Tibial nerve (tissue), 4 donors: Measurements from ENCODE around the gene LRRC3C. TPM values are rescaled to one million over a fixed set of nuclear protein-coding genes. Genes with fewer than 3 reads are reported as not detected.

Experiments used
- DNase-seq, 2 donors: peaks; one replicate each; pipeline ENCODE4 v3.0.0-alpha.2; 2019; ENCODE audit warnings: low spot score in 2 of 2
- H3K27ac ChIP-seq, 4 donors: fragments of 200-600 bp; sonication (generic) in 3 of 4; one replicate each; pipeline ENCODE4 v1.5.1; 2017 to 2019; ENCODE audit warnings: mild to moderate bottlenecking in 1 of 4
- H3K27me3 ChIP-seq, 2 donors: fragments of 200-600 bp; sonication (generic) in 1 of 2; one replicate each; pipeline versions ENCODE4 v1.5.1 to v1.6.0; 2017 to 2019
- H3K36me3 ChIP-seq, 3 donors: fragments of 200-600 bp; sonication (generic); one replicate each; pipeline ENCODE4 v1.5.1; 2018 to 2019
- H3K4me1 ChIP-seq, 4 donors: fragments of 200-600 bp; sonication (generic) in 3 of 4; one replicate each; pipeline ENCODE4 v1.5.1; 2017 to 2019
- H3K4me3 ChIP-seq, 4 donors: fragments of 200-600 bp; sonication (generic) in 3 of 4; one replicate each; pipeline ENCODE4 v1.5.1; 2017 to 2019; ENCODE audit warnings: mild to moderate bottlenecking in 1 of 4, moderate library complexity in 1 of 4
- H3K9me3 ChIP-seq, 4 donors: fragments of 200-600 bp; sonication (generic) in 3 of 4; one replicate each; pipeline ENCODE4 v1.5.1; 2017 to 2019
- EP300 ChIP-seq, 2 donors: sonication (generic); formaldehyde crosslinking; IDR thresholded peaks; one replicate each; pipeline ENCODE4 v1.6.1; 2017; ENCODE audit warnings: antibody characterized with exemption in 2 of 2, mild to moderate bottlenecking in 1 of 2
- POLR2A ChIP-seq, 2 donors: fragments of 450-650 bp; IDR thresholded peaks; one replicate each; pipeline ENCODE4 v1.6.1; 2017; ENCODE audit warnings: antibody characterized with exemption in 2 of 2, mild to moderate bottlenecking in 2 of 2, moderate library complexity in 2 of 2
- WGBS, 2 donors: methylation state at CpG; one replicate each; pipeline ENCODE4 v1.1.5; 2018; 5-methylcytosine and 5-hydroxymethylcytosine counted together
- total RNA-seq, 4 donors: library from RNA; depleted of rRNA; stranded (reverse); fragments of >200 nt; gene quantifications; one replicate each; pipeline ENCODE4 v1.1.0, GENCODE V29; 2016
- TF ChIP-seq, protein P1 (sequence below), 5 experiments: fragments of 200-600 bp in 3 of 5; fragments of 450-650 bp in 2 of 5; sonication (generic) in 3 of 5; IDR thresholded peaks; one replicate each; pipeline ENCODE4 v1.5.1; 2016 to 2019; ENCODE audit warnings: antibody characterized with exemption in 5 of 5, mild to moderate bottlenecking in 3 of 5, moderate library complexity in 2 of 5

Gene LRRC3C
- total RNA-seq, 4 donors from 2014 or later: not detected

DNA sequence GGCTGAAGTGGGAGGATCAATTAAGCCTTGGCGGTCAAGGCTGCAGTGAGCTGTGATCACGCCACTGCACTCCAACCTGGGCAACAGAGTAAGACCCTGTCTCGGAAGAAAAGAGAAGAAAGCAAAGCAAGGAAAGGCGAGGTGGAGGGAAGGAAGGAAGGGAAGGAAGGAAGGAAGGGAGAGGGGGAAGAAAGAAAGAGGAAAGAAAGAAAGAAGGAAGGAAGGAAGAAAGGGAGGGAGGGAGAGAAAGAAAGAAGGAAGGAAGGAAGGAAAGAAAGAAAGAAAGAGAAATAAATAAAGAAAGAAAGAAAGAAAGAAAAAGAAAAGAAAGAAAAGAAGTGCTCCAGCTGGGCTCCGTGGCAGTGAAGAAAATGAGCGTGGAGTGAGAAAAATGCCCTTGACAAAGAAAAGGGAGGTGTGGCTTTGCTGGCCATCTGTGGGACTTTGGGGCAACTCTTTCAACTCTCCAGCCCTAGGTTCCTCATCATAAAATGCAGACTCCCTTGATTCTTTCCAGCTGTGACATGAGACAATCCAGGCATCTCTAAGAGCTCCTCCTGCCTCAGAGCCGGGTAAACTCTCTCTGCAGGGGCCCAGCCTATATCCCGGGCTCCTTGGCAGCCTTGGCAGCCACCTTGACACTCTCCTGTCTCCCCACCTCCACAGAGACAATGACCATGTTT, 37.6 kb downstream of the LRRC3C start:
- Histone ChIP-seq H3K4me1 (no peaks in the 10 kb centered on the region), H3K27ac (no peak overlapping the region), H3K36me3 (no peaks in the 10 kb centered on the region), H3K9me3 (no peaks in the 10 kb centered on the region), H3K4me3 (no peak overlapping the region), H3K27me3 (no peaks in the 10 kb centered on the region)
- WGBS, 2 donors: 48% methylated on average over 8 of the region's 8 CpGs
- no peak for TF ChIP-seq EP300 (IDR thresholded peaks at IDR 0.05)
- TF ChIP-seq, protein P1, sequence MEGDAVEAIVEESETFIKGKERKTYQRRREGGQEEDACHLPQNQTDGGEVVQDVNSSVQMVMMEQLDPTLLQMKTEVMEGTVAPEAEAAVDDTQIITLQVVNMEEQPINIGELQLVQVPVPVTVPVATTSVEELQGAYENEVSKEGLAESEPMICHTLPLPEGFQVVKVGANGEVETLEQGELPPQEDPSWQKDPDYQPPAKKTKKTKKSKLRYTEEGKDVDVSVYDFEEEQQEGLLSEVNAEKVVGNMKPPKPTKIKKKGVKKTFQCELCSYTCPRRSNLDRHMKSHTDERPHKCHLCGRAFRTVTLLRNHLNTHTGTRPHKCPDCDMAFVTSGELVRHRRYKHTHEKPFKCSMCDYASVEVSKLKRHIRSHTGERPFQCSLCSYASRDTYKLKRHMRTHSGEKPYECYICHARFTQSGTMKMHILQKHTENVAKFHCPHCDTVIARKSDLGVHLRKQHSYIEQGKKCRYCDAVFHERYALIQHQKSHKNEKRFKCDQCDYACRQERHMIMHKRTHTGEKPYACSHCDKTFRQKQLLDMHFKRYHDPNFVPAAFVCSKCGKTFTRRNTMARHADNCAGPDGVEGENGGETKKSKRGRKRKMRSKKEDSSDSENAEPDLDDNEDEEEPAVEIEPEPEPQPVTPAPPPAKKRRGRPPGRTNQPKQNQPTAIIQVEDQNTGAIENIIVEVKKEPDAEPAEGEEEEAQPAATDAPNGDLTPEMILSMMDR (IDR thresholded peaks at IDR 0.05): no peak
- TF ChIP-seq POLR2A (IDR thresholded peaks at IDR 0.05): no peak
- no peak for DNase-seq

DNA sequence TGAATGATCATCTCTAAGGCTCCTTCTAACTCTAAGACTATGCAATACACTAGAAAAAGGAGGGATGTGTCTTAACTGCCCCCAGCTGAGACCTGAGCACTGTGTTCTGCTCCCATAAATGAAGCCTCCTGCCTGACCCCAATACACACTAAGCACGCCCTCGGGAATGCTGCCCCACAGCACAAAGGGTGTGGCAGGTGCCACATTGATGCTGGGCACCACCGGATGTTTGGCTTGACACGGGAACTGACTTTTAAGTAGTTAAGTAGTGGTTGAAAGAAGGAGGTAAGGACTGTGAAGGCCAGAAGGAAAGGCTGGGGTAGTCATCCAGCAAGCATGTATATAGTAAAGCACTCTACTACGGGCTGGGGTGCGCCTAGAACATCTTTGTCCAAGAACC, 39.2 kb downstream of the LRRC3C start:
- TF ChIP-seq EP300 (IDR thresholded peaks at IDR 0.05) (no peak), POLR2A (IDR thresholded peaks at IDR 0.05) (no peak)
- TF ChIP-seq, protein P1 (IDR thresholded peaks at IDR 0.05): no peak

DNA sequence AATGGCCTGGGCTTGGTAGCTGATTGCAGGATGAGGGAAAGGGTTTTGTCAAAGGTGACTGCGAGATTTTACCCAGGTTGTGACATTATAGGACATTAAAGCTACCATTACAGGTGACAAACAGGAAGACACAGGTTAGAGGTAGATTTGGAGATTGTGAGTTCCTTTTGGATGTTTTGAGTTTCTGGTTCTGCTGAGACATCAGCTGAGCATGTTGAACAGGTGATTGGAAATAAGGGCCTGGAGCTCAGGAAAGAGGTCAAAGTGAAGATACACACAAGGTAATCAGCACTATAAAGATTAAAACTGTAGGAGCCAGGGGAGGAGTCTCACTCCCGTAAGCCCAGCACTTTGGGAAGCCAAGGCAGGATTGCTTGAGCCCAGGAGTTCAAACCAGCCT, 41.2 kb downstream of the LRRC3C start:
- no peak overlapping the region for H3K27ac ChIP-seq
- 74 to 90% methylated on average over 2 of the region's 2 CpGs for WGBS, 2 donors
- H3K9me3 ChIP-seq: no peaks in the 10 kb centered on the region
- DNase-seq: no peak
- no peaks in the 10 kb centered on the region for H3K27me3 ChIP-seq
- no peak overlapping the region for H3K4me3 ChIP-seq
- no peak for TF ChIP-seq EP300 (IDR thresholded peaks at IDR 0.05)
- TF ChIP-seq, protein P1 (IDR thresholded peaks at IDR 0.05): no peak
- TF ChIP-seq POLR2A (IDR thresholded peaks at IDR 0.05): no peak
- H3K4me1 ChIP-seq: no peaks in the 10 kb centered on the region
- H3K36me3 ChIP-seq: no peaks in the 10 kb centered on the region

More for the DNA sequence above, 39.2 kb downstream of the LRRC3C start:
- Histone ChIP-seq H3K27me3 (no peaks in the 10 kb centered on the region), H3K4me3 (no peak overlapping the region), H3K9me3 (no peaks in the 10 kb centered on the region), H3K36me3 (no peaks in the 10 kb centered on the region), H3K27ac (peak overlapping the region in 2 of 4 donors; percentile 37 to 55), H3K4me1 (no peaks in the 10 kb centered on the region)
- WGBS, 2 donors: 77 to 87% methylated on average over 6 of the region's 6 CpGs
- DNase-seq: no peak

DNA sequence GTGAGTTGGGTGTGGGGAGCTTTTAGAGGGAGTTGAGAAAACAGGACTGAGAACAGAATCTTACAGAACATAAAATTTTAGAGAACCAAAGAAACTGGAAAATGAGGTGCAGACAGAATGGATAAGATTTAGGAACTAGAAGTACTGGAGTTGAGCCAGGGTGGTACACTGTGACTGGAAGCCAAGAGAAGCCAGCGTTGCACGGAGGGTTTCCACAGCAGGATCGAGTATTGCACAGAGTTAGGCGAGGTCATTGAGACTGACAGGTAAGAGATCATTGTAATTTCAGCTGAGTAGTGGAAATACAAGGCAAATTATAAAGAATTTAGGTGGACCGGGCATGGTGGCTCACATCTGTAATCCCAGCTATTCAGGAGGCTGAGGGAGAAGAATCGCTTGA, 41.8 kb downstream of the LRRC3C start:
- WGBS, 2 donors: 73 to 80% methylated on average over 6 of the region's 6 CpGs
- TF ChIP-seq, protein P1 (IDR thresholded peaks at IDR 0.05): no peak
- no peak for TF ChIP-seq EP300 (IDR thresholded peaks at IDR 0.05)
- TF ChIP-seq POLR2A (IDR thresholded peaks at IDR 0.05): no peak

DNA sequence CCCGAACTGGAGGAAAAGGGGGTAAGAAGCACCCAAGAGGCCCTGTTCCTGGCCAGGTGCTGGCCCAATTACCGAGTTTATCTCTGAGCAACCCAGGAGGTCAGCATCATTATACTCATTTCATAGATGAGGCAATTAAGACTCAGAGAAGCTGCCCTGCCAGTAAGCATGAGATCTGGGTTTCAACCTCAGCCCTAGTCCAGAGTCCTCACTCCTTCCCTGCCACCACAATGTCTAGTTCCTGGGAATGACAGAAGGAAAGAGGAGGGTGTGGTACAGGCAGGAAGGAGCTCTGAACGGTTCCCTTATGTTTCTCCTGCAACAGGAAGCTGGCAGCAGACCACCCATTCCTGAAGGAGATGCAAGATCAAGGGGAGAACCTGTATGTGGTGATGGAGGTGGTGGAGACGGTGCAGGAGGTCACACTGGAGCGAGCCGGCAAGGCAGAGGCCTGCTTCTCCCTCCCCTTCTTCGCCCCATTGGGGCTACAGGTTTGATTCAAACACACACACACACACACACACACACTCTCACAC, 42.7 kb downstream of the LRRC3C start:
- Histone ChIP-seq H3K4me1 (no peaks in the 10 kb centered on the region), H3K27ac (no peak overlapping the region), H3K9me3 (no peaks in the 10 kb centered on the region), H3K27me3 (no peaks in the 10 kb centered on the region), H3K4me3 (no peak overlapping the region), H3K36me3 (no peaks in the 10 kb centered on the region)
- DNase-seq: no peak
- WGBS, 2 donors: 52 to 63% methylated on average over 7 of the region's 7 CpGs
- no peak for TF ChIP-seq POLR2A (IDR thresholded peaks at IDR 0.05)
- TF ChIP-seq, protein P1 (IDR thresholded peaks at IDR 0.05): no peak
- TF ChIP-seq EP300 (IDR thresholded peaks at IDR 0.05): no peak

More for the DNA sequence above, 41.8 kb downstream of the LRRC3C start:
- no peaks in the 10 kb centered on the region for H3K36me3 ChIP-seq
- no peak overlapping the region for H3K4me3 ChIP-seq
- no peaks in the 10 kb centered on the region for H3K4me1 ChIP-seq
- no peak for DNase-seq
- H3K27ac ChIP-seq: no peak overlapping the region
- no peaks in the 10 kb centered on the region for H3K9me3 ChIP-seq
- no peaks in the 10 kb centered on the region for H3K27me3 ChIP-seq
